Neural cell (in vitro differentiated cells): ENCODE data around the gene DENND5B. TPM values are rescaled to one million over a fixed set of nuclear protein-coding genes. Genes with fewer than 3 reads are reported as not detected.

Source experiments
- H2AFZ ChIP-seq: fragments of 200-600, 300-800 bp; sonication (generic), shearing (Covaris generic); 2 replicates; pipeline ENCODE4 v1.6.0; 2014; ENCODE audit warnings: low read depth, mild to moderate bottlenecking, antibody characterized with exemption, low read length, moderate library complexity
- H3F3A ChIP-seq: fragments of 200-600 bp; shearing (Covaris generic); 2 replicates; pipeline ENCODE4 v1.6.1; 2016; ENCODE audit warnings: mild to moderate bottlenecking, moderate library complexity, mixed read lengths, antibody characterized with exemption, low read length; ENCODE audit not compliant: insufficient read depth, poor library complexity, severe bottlenecking
- H3K27ac ChIP-seq: fragments of 200-600, 300-800 bp; sonication (generic), shearing (Covaris generic); 2 replicates; pipeline ENCODE4 v1.5.1; 2014; ENCODE audit warnings: mild to moderate bottlenecking, low read length, moderate library complexity
- H3K27me3 ChIP-seq: fragments of 300-800, 200-600 bp; sonication (generic), shearing (Covaris generic); 2 replicates; pipeline ENCODE4 v1.6.0; 2014; ENCODE audit warnings: mild to moderate bottlenecking, low read depth, low read length, moderate library complexity; ENCODE audit not compliant: insufficient read depth
- H3K36me3 ChIP-seq: fragments of 300-800, 200-600 bp; sonication (generic), shearing (Covaris generic); 2 replicates; pipeline ENCODE4 v1.5.1; 2014; ENCODE audit warnings: mild to moderate bottlenecking, antibody characterized with exemption, low read length, moderate library complexity; ENCODE audit not compliant: insufficient read depth
- H3K4me2 ChIP-seq: fragments of 300-800, 200-600 bp; sonication (generic), shearing (Covaris generic); 2 replicates; pipeline ENCODE4 v1.6.0; 2014; ENCODE audit warnings: mild to moderate bottlenecking, low read length
- H3K4me3 ChIP-seq: fragments of 300-800, 200-600 bp; sonication (generic), shearing (Covaris generic); 2 replicates; pipeline ENCODE4 v1.5.1; 2014; ENCODE audit warnings: mild to moderate bottlenecking, low read length, moderate library complexity
- H3K79me2 ChIP-seq: fragments of 200-600 bp; shearing (Covaris generic); replicated peaks from 2 replicates; pipeline ENCODE4 v1.6.0; 2014; ENCODE audit warnings: mild to moderate bottlenecking, low read length, moderate library complexity; ENCODE audit not compliant: insufficient read depth
- H3K9ac ChIP-seq: fragments of 300-800, 200-600 bp; sonication (generic), shearing (Covaris generic); 2 replicates; pipeline ENCODE4 v1.6.1; 2016; ENCODE audit warnings: mild to moderate bottlenecking, low read length, mixed read lengths
- H3K9me2 ChIP-seq: fragments of 200-600 bp; shearing (Covaris generic); 2 replicates; pipeline ENCODE4 v1.6.1; 2016; ENCODE audit warnings: mild to moderate bottlenecking, low read length, mixed read lengths; ENCODE audit not compliant: insufficient read depth
- H3K9me3 ChIP-seq: fragments of 200-600, 300-800 bp; sonication (generic), shearing (Covaris generic); 2 replicates; pipeline ENCODE4 v1.6.1; 2016; ENCODE audit warnings: mild to moderate bottlenecking, mixed run types, low read length, moderate library complexity, mixed read lengths
- H4K20me1 ChIP-seq: fragments of 200-600 bp; shearing (Covaris generic); 2 replicates; pipeline ENCODE4 v1.6.1; 2016; ENCODE audit warnings: mild to moderate bottlenecking, mixed run types; ENCODE audit not compliant: insufficient read depth
- CTCF ChIP-seq: fragments of 450-650 bp; IDR thresholded peaks from 2 replicates; pipeline ENCODE4 v1.5.1; 2014; ENCODE audit warnings: antibody characterized with exemption, mild to moderate bottlenecking, moderate library complexity; ENCODE audit not compliant: poor library complexity, severe bottlenecking
- EP300 ChIP-seq: fragments of 450-650 bp; conservative IDR thresholded peaks from 2 replicates; pipeline ENCODE4 v1.6.1; 2014; ENCODE audit warnings: antibody characterized with exemption, mild to moderate bottlenecking, moderate library complexity; ENCODE audit not compliant: poor library complexity, severe bottlenecking
- EZH2 ChIP-seq: fragments of 200-600, 300-800 bp; shearing (Covaris generic), sonication (generic); IDR thresholded peaks from 2 replicates; pipeline ENCODE4 v1.6.1; 2014; ENCODE audit warnings: antibody characterized with exemption, low read length, borderline replicate concordance, mild to moderate bottlenecking; ENCODE audit not compliant: insufficient read depth, poor library complexity, severe bottlenecking
- MXI1 ChIP-seq: fragments of 450-650 bp; conservative IDR thresholded peaks from 2 replicates; pipeline ENCODE4 v1.6.1; 2014; ENCODE audit warnings: antibody characterized with exemption, mild to moderate bottlenecking; ENCODE audit not compliant: poor library complexity, severe bottlenecking
- POLR2AphosphoS5 ChIP-seq: IDR thresholded peaks from 2 replicates; pipeline ENCODE4 v1.6.1; 2012
- RAD21 ChIP-seq: fragments of 450-650 bp; conservative IDR thresholded peaks from 2 replicates; pipeline ENCODE4 v1.6.1; 2014; ENCODE audit warnings: antibody characterized with exemption, mild to moderate bottlenecking, moderate library complexity
- REST ChIP-seq: IDR thresholded peaks from 2 replicates; pipeline ENCODE4 v1.6.1; 2012; ENCODE audit warnings: borderline replicate concordance
- SMC3 ChIP-seq: fragments of 450-650 bp; conservative IDR thresholded peaks from 2 replicates; pipeline ENCODE4 v1.6.1; 2014; ENCODE audit warnings: antibody characterized with exemption, mild to moderate bottlenecking, moderate library complexity; ENCODE audit not compliant: poor library complexity
- TAF1 ChIP-seq: IDR thresholded peaks from 2 replicates; pipeline ENCODE4 v1.6.1; 2012; ENCODE audit warnings: low read depth
- polyA plus RNA-seq: library from polyadenylated mRNA; depleted of rRNA; stranded (reverse); fragments of >200 nt; gene quantifications from 2 replicates; pipeline ENCODE4 v1.2.3, GENCODE V29; 2014

The DENND5B gene
- polyA plus RNA-seq, 1 donor from 2014 or later = 23.8 TPM

DNA sequence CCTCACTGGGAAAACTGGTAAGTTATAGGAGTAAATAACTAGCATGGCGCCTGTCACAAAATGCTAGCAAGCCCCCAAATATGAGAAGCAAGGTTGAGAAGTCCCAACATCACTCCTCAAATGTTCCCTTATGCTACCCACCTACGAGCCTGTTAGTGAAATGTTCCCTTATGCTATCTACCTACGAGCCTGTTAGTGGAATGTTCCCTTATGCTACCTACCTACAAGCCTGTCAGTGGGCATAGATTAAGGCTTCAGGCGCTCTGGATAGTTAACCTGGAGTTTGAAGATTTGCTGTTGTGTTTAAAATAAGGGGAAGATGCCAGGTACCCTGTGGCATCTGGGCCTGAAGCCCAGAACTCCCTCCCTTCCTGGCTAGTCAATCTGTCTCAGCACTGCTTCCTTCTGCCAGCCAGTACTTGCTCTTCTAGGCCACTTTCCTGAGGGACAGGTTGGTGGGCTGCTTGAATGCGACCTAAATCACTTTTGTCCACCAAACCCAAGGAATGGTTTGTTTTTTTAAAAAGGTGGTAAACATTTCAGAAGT, 197.9 kb downstream of the DENND5B start:
- H3K36me3 ChIP-seq = peaks cover 14% of the 10 kb centered on the region
- H4K20me1 ChIP-seq = no peaks in the 10 kb centered on the region
- H3K9me2 ChIP-seq = no peaks in the 10 kb centered on the region
- no peak overlapping the region for H3K4me3 ChIP-seq
- no peak for TF ChIP-seq SMC3
- no peak for TF ChIP-seq TAF1
- no peak for TF ChIP-seq RAD21
- no peak for TF ChIP-seq POLR2AphosphoS5
- no peak for TF ChIP-seq MXI1
- no peak for TF ChIP-seq EP300
- TF ChIP-seq REST = no peak
- no peak for TF ChIP-seq EZH2
- no peak overlapping the region for H2AFZ ChIP-seq
- H3K4me2 ChIP-seq = no peak overlapping the region
- no peaks in the 10 kb centered on the region for H3K79me2 ChIP-seq
- H3K27ac ChIP-seq = no peak overlapping the region
- no peaks in the 10 kb centered on the region for H3F3A ChIP-seq
- no peaks in the 10 kb centered on the region for H3K27me3 ChIP-seq
- no peaks in the 10 kb centered on the region for H3K9me3 ChIP-seq
- no peak overlapping the region for H3K9ac ChIP-seq

GRCh38 chr12:31390991-31391390, 199.9 kb downstream of the DENND5B start:
- no peaks in the 10 kb centered on the region for H3K27me3 ChIP-seq
- TF ChIP-seq CTCF (no peak), SMC3 (no peak), RAD21 (no peak), REST (no peak)
- H3K9me3 ChIP-seq = no peaks in the 10 kb centered on the region
- H3K9ac ChIP-seq = no peak overlapping the region
- H3K27ac ChIP-seq = no peak overlapping the region
- H3K4me3 ChIP-seq = no peak overlapping the region
- H3K4me2 ChIP-seq = no peak overlapping the region
- H4K20me1 ChIP-seq = no peaks in the 10 kb centered on the region
- H3F3A ChIP-seq = no peaks in the 10 kb centered on the region
- no peaks in the 10 kb centered on the region for H3K79me2 ChIP-seq
- no peak overlapping the region for H2AFZ ChIP-seq
- peaks cover 21% of the 10 kb centered on the region for H3K36me3 ChIP-seq
- H3K9me2 ChIP-seq = no peaks in the 10 kb centered on the region
